ENCODE measurements around the gene CSTB.

DNA sequence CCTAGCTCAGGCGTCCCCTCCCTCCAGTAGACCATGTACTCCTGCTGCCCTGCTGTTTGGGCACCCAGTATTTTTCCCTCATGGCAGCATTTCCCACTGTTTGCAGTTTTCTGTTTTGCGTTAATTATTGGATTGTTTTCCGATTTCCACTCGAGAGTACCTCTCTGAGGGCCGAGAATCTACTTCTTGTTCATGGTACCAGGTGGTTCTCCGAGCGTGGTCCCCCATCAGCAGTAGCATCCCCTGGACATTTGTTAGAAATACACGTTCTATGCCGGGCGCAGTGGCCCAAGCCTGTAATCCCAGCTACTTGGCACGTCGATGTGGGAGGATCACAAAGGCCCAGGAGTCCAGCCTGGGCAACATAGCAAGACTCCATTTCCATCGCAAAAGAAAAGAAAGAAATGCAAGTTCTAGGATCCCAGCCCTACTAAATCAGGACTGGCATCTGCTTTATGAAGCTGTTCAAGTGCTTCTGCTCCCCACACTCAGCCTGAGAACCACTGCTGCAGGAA lies 14.0 kb upstream of the CSTB start:
- TF ChIP-seq, protein P1, sequence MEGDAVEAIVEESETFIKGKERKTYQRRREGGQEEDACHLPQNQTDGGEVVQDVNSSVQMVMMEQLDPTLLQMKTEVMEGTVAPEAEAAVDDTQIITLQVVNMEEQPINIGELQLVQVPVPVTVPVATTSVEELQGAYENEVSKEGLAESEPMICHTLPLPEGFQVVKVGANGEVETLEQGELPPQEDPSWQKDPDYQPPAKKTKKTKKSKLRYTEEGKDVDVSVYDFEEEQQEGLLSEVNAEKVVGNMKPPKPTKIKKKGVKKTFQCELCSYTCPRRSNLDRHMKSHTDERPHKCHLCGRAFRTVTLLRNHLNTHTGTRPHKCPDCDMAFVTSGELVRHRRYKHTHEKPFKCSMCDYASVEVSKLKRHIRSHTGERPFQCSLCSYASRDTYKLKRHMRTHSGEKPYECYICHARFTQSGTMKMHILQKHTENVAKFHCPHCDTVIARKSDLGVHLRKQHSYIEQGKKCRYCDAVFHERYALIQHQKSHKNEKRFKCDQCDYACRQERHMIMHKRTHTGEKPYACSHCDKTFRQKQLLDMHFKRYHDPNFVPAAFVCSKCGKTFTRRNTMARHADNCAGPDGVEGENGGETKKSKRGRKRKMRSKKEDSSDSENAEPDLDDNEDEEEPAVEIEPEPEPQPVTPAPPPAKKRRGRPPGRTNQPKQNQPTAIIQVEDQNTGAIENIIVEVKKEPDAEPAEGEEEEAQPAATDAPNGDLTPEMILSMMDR (IDR thresholded peaks at IDR 0.05 in 2 of 3, conservative IDR thresholded peaks at IDR 0.05 in 1 of 3; ENCODE audit: borderline replicate concordance in 1 of 3, insufficient read depth in 1 of 3, low read depth in 2 of 3, low read length in 2 of 3) = no peak
- TF ChIP-seq, protein P2, sequence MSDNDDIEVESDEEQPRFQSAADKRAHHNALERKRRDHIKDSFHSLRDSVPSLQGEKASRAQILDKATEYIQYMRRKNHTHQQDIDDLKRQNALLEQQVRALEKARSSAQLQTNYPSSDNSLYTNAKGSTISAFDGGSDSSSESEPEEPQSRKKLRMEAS (IDR thresholded peaks at IDR 0.05) = no peak
- TF ChIP-seq EZH2phosphoT487 (IDR thresholded peaks at IDR 0.05; ENCODE audit: borderline replicate concordance) (no peak), CBX3 (IDR thresholded peaks at IDR 0.05; ENCODE audit: low read depth) (no peak), POLR2A (IDR thresholded peaks at IDR 0.05; ENCODE audit: borderline replicate concordance, extremely low read depth, insufficient read depth, insufficient read length) (no peak), RAD21 (IDR thresholded peaks at IDR 0.05; ENCODE audit: low read depth) (no peak), ELF1 (IDR thresholded peaks at IDR 0.05; ENCODE audit: borderline replicate concordance, low read depth) (no peak), YY1 (IDR thresholded peaks at IDR 0.05; ENCODE audit: extremely low read depth, insufficient replicate concordance, low read depth, low read length) (no peak), FOSL1 (IDR thresholded peaks at IDR 0.05; ENCODE audit: low read depth) (no peak), CEBPB (IDR thresholded peaks at IDR 0.05; ENCODE audit: low read depth) (no peak), EZH2 (IDR thresholded peaks at IDR 0.05) (no peak), POLR2AphosphoS5 (IDR thresholded peaks at IDR 0.05; ENCODE audit: low read depth, low read length) (no peak), SRF (IDR thresholded peaks at IDR 0.05; ENCODE audit: low read depth) (no peak)
- TF ChIP-seq, protein P3, sequence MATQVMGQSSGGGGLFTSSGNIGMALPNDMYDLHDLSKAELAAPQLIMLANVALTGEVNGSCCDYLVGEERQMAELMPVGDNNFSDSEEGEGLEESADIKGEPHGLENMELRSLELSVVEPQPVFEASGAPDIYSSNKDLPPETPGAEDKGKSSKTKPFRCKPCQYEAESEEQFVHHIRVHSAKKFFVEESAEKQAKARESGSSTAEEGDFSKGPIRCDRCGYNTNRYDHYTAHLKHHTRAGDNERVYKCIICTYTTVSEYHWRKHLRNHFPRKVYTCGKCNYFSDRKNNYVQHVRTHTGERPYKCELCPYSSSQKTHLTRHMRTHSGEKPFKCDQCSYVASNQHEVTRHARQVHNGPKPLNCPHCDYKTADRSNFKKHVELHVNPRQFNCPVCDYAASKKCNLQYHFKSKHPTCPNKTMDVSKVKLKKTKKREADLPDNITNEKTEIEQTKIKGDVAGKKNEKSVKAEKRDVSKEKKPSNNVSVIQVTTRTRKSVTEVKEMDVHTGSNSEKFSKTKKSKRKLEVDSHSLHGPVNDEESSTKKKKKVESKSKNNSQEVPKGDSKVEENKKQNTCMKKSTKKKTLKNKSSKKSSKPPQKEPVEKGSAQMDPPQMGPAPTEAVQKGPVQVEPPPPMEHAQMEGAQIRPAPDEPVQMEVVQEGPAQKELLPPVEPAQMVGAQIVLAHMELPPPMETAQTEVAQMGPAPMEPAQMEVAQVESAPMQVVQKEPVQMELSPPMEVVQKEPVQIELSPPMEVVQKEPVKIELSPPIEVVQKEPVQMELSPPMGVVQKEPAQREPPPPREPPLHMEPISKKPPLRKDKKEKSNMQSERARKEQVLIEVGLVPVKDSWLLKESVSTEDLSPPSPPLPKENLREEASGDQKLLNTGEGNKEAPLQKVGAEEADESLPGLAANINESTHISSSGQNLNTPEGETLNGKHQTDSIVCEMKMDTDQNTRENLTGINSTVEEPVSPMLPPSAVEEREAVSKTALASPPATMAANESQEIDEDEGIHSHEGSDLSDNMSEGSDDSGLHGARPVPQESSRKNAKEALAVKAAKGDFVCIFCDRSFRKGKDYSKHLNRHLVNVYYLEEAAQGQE (IDR thresholded peaks at IDR 0.05; ENCODE audit: low read depth) = no peak
